ENCODE data around the gene ACO2.
"Not testable (repeated sequence)": the region's sequence is repeated elsewhere in the genome, so short reads cannot be mapped to it uniquely, and the experiment has no call there.

ACO2 gene

GRCh38 chr22:41538583-41538982, 69.7 kb downstream of the ACO2 start:
- DNase-seq: peak in 39 of 51 donors; percentile 21 to 86 (median 63)

GRCh38 chr22:41539146-41540005, 70.5 kb downstream of the ACO2 start:
- DNase-seq: peak in 3 of 51 donors; percentile 19 to 29 (median 25)

GRCh38 chr22:41540006-41540315, 71.0 kb downstream of the ACO2 start:
- DNase-seq: no peak

- no peak for DNase-seq
These were observed 71.4 kb downstream of the ACO2 start for GRCh38 chr22:41540365-41540764.

- no peak for DNase-seq
These were observed 72.6 kb downstream of the ACO2 start for GRCh38 chr22:41541484-41541883.

- no peak for DNase-seq
These were observed 73.3 kb downstream of the ACO2 start for GRCh38 chr22:41542224-41542623.

GRCh38 chr22:41543854-41544670, 75.1 kb downstream of the ACO2 start, which contains the start of gene POLR3H:
Gene POLR3H (minus strand): TSS chr22:41544470. CDS start chr22:41544101, 369 bp downstream.
- DNase-seq: peak; percentile 71 to 99 (median 95)

GRCh38 chr22:41544671-41545476, 76.0 kb downstream of the ACO2 start:
- DNase-seq: no peak

- no peak for DNase-seq
These were observed 79.9 kb downstream of the ACO2 start for GRCh38 chr22:41548830-41549211.

- no peak for DNase-seq
These were observed 82.1 kb downstream of the ACO2 start for GRCh38 chr22:41550952-41551491.

- DNase-seq: peak in 1 of 51 donors; percentile 23
These were observed 83.1 kb downstream of the ACO2 start for GRCh38 chr22:41551877-41552582.

GRCh38 chr22:41555325-41555982, 86.5 kb downstream of the ACO2 start:
- DNase-seq: peak in 7 of 51 donors; percentile 24 to 57 (median 32)

- DNase-seq: no peak
These were observed 87.6 kb downstream of the ACO2 start for GRCh38 chr22:41556561-41556960.

- peak in 38 of 51 donors; percentile 28 to 84 (median 66) for DNase-seq
These were observed 88.7 kb downstream of the ACO2 start for GRCh38 chr22:41557401-41558240.

GRCh38 chr22:41558241-41558630, 89.3 kb downstream of the ACO2 start:
- DNase-seq: not testable (repeated sequence)

- no peak for DNase-seq
These were observed 91.2 kb downstream of the ACO2 start for GRCh38 chr22:41560095-41560471.

GRCh38 chr22:41561335-41561734, 92.4 kb downstream of the ACO2 start:
- DNase-seq: peak in 1 of 51 donors; percentile 55

GRCh38 chr22:41561788-41562187, 92.9 kb downstream of the ACO2 start:
- no peak for DNase-seq

- no peak for DNase-seq
These were observed 93.5 kb downstream of the ACO2 start for GRCh38 chr22:41562461-41562860.
